WERI-Rb-1 (cell line): ENCODE results near the gene ATAD1.

Source experiments
- DNase-seq: peaks from one replicate; pipeline ENCODE4 v3.0.0-alpha.2; 2020
- H3K27ac ChIP-seq: fragments of 250-450 bp; sonication (Bioruptor Pico); 2 replicates; pipeline ENCODE4 v1.5.1; 2020; ENCODE audit warnings: mild to moderate bottlenecking, moderate library complexity
- H3K27me3 ChIP-seq: fragments of 250-450 bp; sonication (Bioruptor Pico); 2 replicates; pipeline ENCODE4 v1.5.1; 2021; ENCODE audit warnings: mild to moderate bottlenecking, low read depth, moderate library complexity; ENCODE audit not compliant: insufficient read depth, severe bottlenecking
- H3K36me3 ChIP-seq: fragments of 250-450 bp; sonication (Bioruptor Pico); 2 replicates; pipeline ENCODE4 v1.5.1; 2020; ENCODE audit warnings: mild to moderate bottlenecking, moderate library complexity
- H3K4me3 ChIP-seq: 2 replicates; pipeline ENCODE4 v1.5.1; 2011; ENCODE audit warnings: low read depth, mild to moderate bottlenecking, control low read depth, low read length
- H3K9me3 ChIP-seq: fragments of 250-450 bp; sonication (Bioruptor Pico); 2 replicates; pipeline ENCODE4 v1.5.1; 2021; ENCODE audit warnings: mild to moderate bottlenecking, moderate library complexity; ENCODE audit not compliant: severe bottlenecking
- TF ChIP-seq, protein P1 (sequence below): IDR thresholded peaks from 2 replicates; pipeline ENCODE4 v1.5.1; 2011; ENCODE audit warnings: low read depth, mild to moderate bottlenecking, control low read depth, inconsistent platforms, low read length

Gene ATAD1

DNA sequence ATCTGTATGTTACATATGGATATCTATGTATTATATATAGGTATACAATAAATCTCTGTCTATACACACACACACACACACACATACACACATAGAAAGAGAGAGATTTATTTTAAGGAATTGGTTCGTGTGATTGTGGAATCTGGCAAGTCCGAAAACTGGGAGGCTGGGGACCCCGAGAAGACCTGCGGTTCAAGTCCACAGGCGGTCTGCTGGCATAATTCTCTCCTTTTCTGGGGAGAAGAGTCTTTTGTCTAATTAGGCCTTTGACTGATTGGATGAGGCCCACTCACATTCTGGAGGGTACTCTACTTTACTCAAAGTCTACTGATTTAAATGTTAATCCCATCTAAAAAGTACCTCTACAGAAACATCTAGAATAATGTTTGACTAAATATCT, 93.2 kb downstream of the ATAD1 start:
- Histone ChIP-seq H3K27ac (no peak overlapping the region), H3K27me3 (no peaks in the 10 kb centered on the region), H3K4me3 (no peak overlapping the region), H3K9me3 (no peaks in the 10 kb centered on the region), H3K36me3 (no peaks in the 10 kb centered on the region)
- TF ChIP-seq, protein P1, sequence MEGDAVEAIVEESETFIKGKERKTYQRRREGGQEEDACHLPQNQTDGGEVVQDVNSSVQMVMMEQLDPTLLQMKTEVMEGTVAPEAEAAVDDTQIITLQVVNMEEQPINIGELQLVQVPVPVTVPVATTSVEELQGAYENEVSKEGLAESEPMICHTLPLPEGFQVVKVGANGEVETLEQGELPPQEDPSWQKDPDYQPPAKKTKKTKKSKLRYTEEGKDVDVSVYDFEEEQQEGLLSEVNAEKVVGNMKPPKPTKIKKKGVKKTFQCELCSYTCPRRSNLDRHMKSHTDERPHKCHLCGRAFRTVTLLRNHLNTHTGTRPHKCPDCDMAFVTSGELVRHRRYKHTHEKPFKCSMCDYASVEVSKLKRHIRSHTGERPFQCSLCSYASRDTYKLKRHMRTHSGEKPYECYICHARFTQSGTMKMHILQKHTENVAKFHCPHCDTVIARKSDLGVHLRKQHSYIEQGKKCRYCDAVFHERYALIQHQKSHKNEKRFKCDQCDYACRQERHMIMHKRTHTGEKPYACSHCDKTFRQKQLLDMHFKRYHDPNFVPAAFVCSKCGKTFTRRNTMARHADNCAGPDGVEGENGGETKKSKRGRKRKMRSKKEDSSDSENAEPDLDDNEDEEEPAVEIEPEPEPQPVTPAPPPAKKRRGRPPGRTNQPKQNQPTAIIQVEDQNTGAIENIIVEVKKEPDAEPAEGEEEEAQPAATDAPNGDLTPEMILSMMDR: no peak
- no peak for DNase-seq

GRCh38 chr10:87723500-87723899, 94.5 kb downstream of the ATAD1 start:
- no peak for DNase-seq
- Histone ChIP-seq H3K36me3 (no peaks in the 10 kb centered on the region), H3K27ac (no peak overlapping the region), H3K27me3 (no peaks in the 10 kb centered on the region), H3K9me3 (no peaks in the 10 kb centered on the region), H3K4me3 (no peak overlapping the region)
- TF ChIP-seq, protein P1: no peak

DNA sequence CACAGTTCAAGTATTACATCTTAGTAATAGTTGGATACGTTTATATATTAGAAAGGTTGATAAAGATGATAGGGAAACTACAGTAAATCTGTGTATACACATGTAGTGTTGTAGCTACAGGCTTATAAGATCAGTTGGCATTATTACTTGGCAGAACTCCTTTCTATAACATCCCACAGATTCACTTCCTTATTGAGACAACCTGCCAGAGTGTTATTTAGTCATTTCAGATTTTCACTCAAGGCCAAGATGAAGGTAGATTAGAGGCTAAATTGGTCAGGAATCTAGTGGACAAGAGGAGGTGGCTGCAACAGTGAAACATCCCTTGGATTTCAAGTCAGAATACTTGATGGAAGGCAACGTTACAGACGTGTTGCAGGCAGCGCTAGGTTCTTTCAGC, 95.3 kb downstream of the ATAD1 start:
- no peaks in the 10 kb centered on the region for H3K27me3 ChIP-seq
- no peak overlapping the region for H3K27ac ChIP-seq
- no peak for DNase-seq
- TF ChIP-seq, protein P1: no peak
- no peaks in the 10 kb centered on the region for H3K9me3 ChIP-seq
- no peaks in the 10 kb centered on the region for H3K36me3 ChIP-seq
- H3K4me3 ChIP-seq: no peak overlapping the region

- H3K36me3 ChIP-seq: no peaks in the 10 kb centered on the region
- H3K27ac ChIP-seq: no peak overlapping the region
- TF ChIP-seq, protein P1: no peak
- H3K27me3 ChIP-seq: no peaks in the 10 kb centered on the region
- H3K9me3 ChIP-seq: no peaks in the 10 kb centered on the region
- no peak for DNase-seq
- no peak overlapping the region for H3K4me3 ChIP-seq
Measured at GRCh38 chr10:87721781-87722180, 96.2 kb downstream of the ATAD1 start.

- H3K9me3 ChIP-seq: no peaks in the 10 kb centered on the region
- H3K4me3 ChIP-seq: no peak overlapping the region
- no peak overlapping the region for H3K27ac ChIP-seq
- TF ChIP-seq, protein P1: no peak
- no peaks in the 10 kb centered on the region for H3K27me3 ChIP-seq
- no peak for DNase-seq
- H3K36me3 ChIP-seq: no peaks in the 10 kb centered on the region
Measured at GRCh38 chr10:87720665-87721064, 97.4 kb downstream of the ATAD1 start.

- H3K27me3 ChIP-seq: no peaks in the 10 kb centered on the region
- no peaks in the 10 kb centered on the region for H3K36me3 ChIP-seq
- no peak overlapping the region for H3K27ac ChIP-seq
- no peak for DNase-seq
- TF ChIP-seq, protein P1: no peak
- H3K4me3 ChIP-seq: no peak overlapping the region
- no peaks in the 10 kb centered on the region for H3K9me3 ChIP-seq
Measured at GRCh38 chr10:87716348-87716670, 101.7 kb downstream of the ATAD1 start.
